A673 (cell line): Measurements from ENCODE around the gene CDH20.

ENCODE experiments used
- CTCF ChIP-seq: fragments of 300-800, 200-600 bp; sonication (generic); conservative IDR thresholded peaks from 2 replicates; pipeline ENCODE4 v1.5.1; 2017; ENCODE audit warnings: low read depth, mild to moderate bottlenecking, antibody characterized with exemption, low read length, moderate library complexity, mixed read lengths
- EZH2 ChIP-seq: fragments of 200-600 bp; sonication (generic); IDR thresholded peaks from 2 replicates; pipeline ENCODE4 v1.6.1; 2017; ENCODE audit warnings: borderline replicate concordance, low read depth, mild to moderate bottlenecking, mixed read lengths, antibody characterized with exemption, low read length; ENCODE audit not compliant: poor library complexity, severe bottlenecking

- TF ChIP-seq CTCF (no peak), EZH2 (no peak)
Observed at GRCh38 chr18:61364953-61365352, 31.7 kb downstream of the CDH20 start.
